H9 (cell line): ENCODE measurements around the gene CACNA1A. TPM values are rescaled to one million over a fixed set of nuclear protein-coding genes. Genes with fewer than 3 reads are reported as not detected.

Experiments
- DNase-seq: peaks from one replicate; pipeline ENCODE4 v3.0.0-alpha.2; 2017
- H2AFZ ChIP-seq: one replicate; pipeline ENCODE4 v1.6.1; 2013; ENCODE audit warnings: mild to moderate bottlenecking, low read length, control low read depth, moderate library complexity
- H2AK5ac ChIP-seq: 2 replicates; pipeline ENCODE4 v1.6.1; 2013; ENCODE audit warnings: low read length, control low read depth, mixed read lengths; ENCODE audit not compliant: insufficient read length
- H2BK120ac ChIP-seq: one replicate; pipeline ENCODE4 v1.6.1; 2013; ENCODE audit warnings: low read depth, mild to moderate bottlenecking, low read length, control low read depth, inconsistent platforms; ENCODE audit not compliant: poor library complexity, severe bottlenecking
- H2BK12ac ChIP-seq: 2 replicates; pipeline ENCODE4 v1.6.1; 2013; ENCODE audit warnings: low read length, control low read depth, mixed read lengths, low read depth; ENCODE audit not compliant: insufficient read length
- H2BK15ac ChIP-seq: 2 replicates; pipeline ENCODE4 v1.6.1; 2013; ENCODE audit warnings: low read depth, low read length, control low read depth
- H2BK20ac ChIP-seq: one replicate; pipeline ENCODE4 v1.6.1; 2013; ENCODE audit warnings: low read depth, mild to moderate bottlenecking, low read length, control low read depth, inconsistent platforms; ENCODE audit not compliant: poor library complexity, severe bottlenecking
- H2BK5ac ChIP-seq: 2 replicates; pipeline ENCODE4 v1.6.1; 2013; ENCODE audit warnings: low read length, control low read depth, mixed read lengths; ENCODE audit not compliant: insufficient read length
- H3K14ac ChIP-seq: 2 replicates; pipeline ENCODE4 v1.6.1; 2013; ENCODE audit warnings: low read length, control low read depth; ENCODE audit not compliant: insufficient read depth
- H3K18ac ChIP-seq: 2 replicates; pipeline ENCODE4 v1.6.1; 2013; ENCODE audit warnings: low read depth, mild to moderate bottlenecking, mixed read lengths, low read length, control low read depth; ENCODE audit not compliant: insufficient read length
- H3K23ac ChIP-seq: 2 replicates; pipeline ENCODE4 v1.6.1; 2013; ENCODE audit warnings: low read length, control low read depth, mixed read lengths, low read depth; ENCODE audit not compliant: insufficient read length
- H3K23me2 ChIP-seq: 2 replicates; pipeline ENCODE4 v1.6.1; 2013; ENCODE audit warnings: low read depth, mild to moderate bottlenecking, mixed read lengths, low read length, control low read depth; ENCODE audit not compliant: insufficient read length, poor library complexity, severe bottlenecking
- H3K27ac ChIP-seq: 2 replicates; pipeline ENCODE4 v1.5.1; 2013; ENCODE audit warnings: low read length, control low read depth, mixed read lengths, low read depth; ENCODE audit not compliant: insufficient read length
- H3K27me3 ChIP-seq: 2 replicates; pipeline ENCODE4 v1.6.1; 2013; ENCODE audit warnings: low read length, control low read depth, inconsistent platforms; ENCODE audit not compliant: insufficient read depth
- H3K4ac ChIP-seq: 2 replicates; pipeline ENCODE4 v1.6.1; 2013; ENCODE audit warnings: low read depth, mild to moderate bottlenecking, control low read depth, inconsistent platforms, low read length, moderate library complexity
- H3K4me1 ChIP-seq: 2 replicates; pipeline ENCODE4 v1.6.1; 2013; ENCODE audit warnings: low read length, control low read depth, inconsistent platforms; ENCODE audit not compliant: insufficient read depth
- H3K4me2 ChIP-seq: 2 replicates; pipeline ENCODE4 v1.6.1; 2013; ENCODE audit warnings: low read length, control low read depth, mixed read lengths; ENCODE audit not compliant: insufficient read length, insufficient read depth
- H3K56ac ChIP-seq: 2 replicates; pipeline ENCODE4 v1.6.1; 2013; ENCODE audit warnings: low read depth, mild to moderate bottlenecking, mixed read lengths, low read length, control low read depth; ENCODE audit not compliant: insufficient read length
- H3K79me1 ChIP-seq: 2 replicates; pipeline ENCODE4 v1.6.1; 2013; ENCODE audit warnings: low read depth, mild to moderate bottlenecking, moderate library complexity, low read length, control low read depth, inconsistent platforms; ENCODE audit not compliant: insufficient read depth, poor library complexity, severe bottlenecking
- H3K79me2 ChIP-seq: 2 replicates; pipeline ENCODE4 v1.6.1; 2013; ENCODE audit warnings: low read length, control low read depth, inconsistent platforms; ENCODE audit not compliant: insufficient read depth
- H3K9ac ChIP-seq: 2 replicates; pipeline ENCODE4 v1.6.1; 2013; ENCODE audit warnings: low read length, control low read depth, mixed read lengths; ENCODE audit not compliant: insufficient read length; ENCODE audit errors: extremely low read depth
- H3K9me3 ChIP-seq: one replicate; pipeline ENCODE4 v1.6.1; 2013; ENCODE audit warnings: low read depth, low read length, inconsistent platforms; ENCODE audit not compliant: control insufficient read depth
- H3T11ph ChIP-seq: one replicate; pipeline ENCODE4 v1.6.1; 2013; ENCODE audit warnings: mild to moderate bottlenecking, low read length, control low read depth, inconsistent platforms
- H4K20me1 ChIP-seq: one replicate; pipeline ENCODE4 v1.6.1; 2013; ENCODE audit not compliant: control insufficient read depth, insufficient read length, insufficient read depth
- H4K5ac ChIP-seq: 2 replicates; pipeline ENCODE4 v1.6.1; 2013; ENCODE audit warnings: low read depth, mild to moderate bottlenecking, mixed read lengths, low read length, control low read depth; ENCODE audit not compliant: insufficient read length
- H4K8ac ChIP-seq: replicated peaks from 2 replicates; pipeline ENCODE4 v1.6.1; 2013; ENCODE audit warnings: low read length, control low read depth, mixed read lengths, low read depth; ENCODE audit not compliant: insufficient read length
- H4K91ac ChIP-seq: 2 replicates; pipeline ENCODE4 v1.6.1; 2013; ENCODE audit warnings: low read depth, mild to moderate bottlenecking, moderate library complexity, mixed read lengths, low read length, control low read depth; ENCODE audit not compliant: insufficient read length
- H3K27ac Mint-ChIP-seq, 3 experiments: 2 replicates in 2 of 3; 3 replicates in 1 of 3; pipeline ENCODE4 v1.8.0; 2020 to 2021; ENCODE audit warnings: mixed read lengths in 3 of 3, mild to moderate bottlenecking in 1 of 3, moderate library complexity in 1 of 3
- H3K27me3 Mint-ChIP-seq: 2 replicates; pipeline ENCODE4 v1.8.0; 2021; ENCODE audit warnings: low read depth, mild to moderate bottlenecking, moderate library complexity, mixed read lengths
- H3K36me3 Mint-ChIP-seq, 3 experiments: 2 replicates in 2 of 3; 3 replicates in 1 of 3; pipeline ENCODE4 v1.8.0; 2020 to 2021; ENCODE audit warnings: low read depth in 3 of 3, mixed read lengths in 3 of 3; ENCODE audit not compliant: insufficient read depth in 1 of 3
- H3K4me1 Mint-ChIP-seq, 2 experiments: 2 replicates each; pipeline ENCODE4 v1.8.0; 2020; ENCODE audit warnings: mixed read lengths in 2 of 2
- H3K4me3 Mint-ChIP-seq, 2 experiments: 2 replicates in 1 of 2; 3 replicates in 1 of 2; pipeline ENCODE4 v1.8.0; 2020 to 2021; ENCODE audit warnings: mild to moderate bottlenecking in 2 of 2, mixed read lengths in 2 of 2, moderate library complexity in 1 of 2
- H3K9me3 Mint-ChIP-seq, 2 experiments: 2 replicates in 1 of 2; 3 replicates in 1 of 2; pipeline ENCODE4 v1.8.0; 2020; ENCODE audit warnings: mild to moderate bottlenecking in 2 of 2, mixed read lengths in 2 of 2, moderate library complexity in 1 of 2
- CTCF ChIP-seq: fragments of 200-600 bp; sonication (generic); conservative IDR thresholded peaks from 3 replicates; pipeline ENCODE4 v1.8.0; 2021; ENCODE audit warnings: antibody characterized with exemption, mild to moderate bottlenecking
- WGBS: extraction: QIAGEN DNeasy Blood & Tissue Kit; methylation state at CpG from one replicate; pipeline ENCODE4 v1.1.7; 2013; ENCODE audit warnings: missing lambda C conversion rate, low lambda C conversion rate, mixed read lengths; ENCODE audit not compliant: insufficient read length; ENCODE audit errors: extremely low coverage; 5-methylcytosine and 5-hydroxymethylcytosine counted together
- total RNA-seq: library from RNA; stranded (reverse); gene quantifications from 2 replicates; pipeline ENCODE4 v1.2.1, GENCODE V29; 2021

CACNA1A gene
- total RNA-seq, 1 experiment from 2014 or later = 8.0 TPM

GRCh38 chr19:13466697-13467096, 39.6 kb downstream of the CACNA1A start:
- no peak for TF ChIP-seq CTCF
- no peak overlapping the region for H4K5ac ChIP-seq
- H3K27me3 Mint-ChIP-seq = peaks cover 12% of the 10 kb centered on the region

More at GRCh38 chr19:13466697-13467096, 39.6 kb downstream of the CACNA1A start:
- H3K27ac Mint-ChIP-seq = no peak overlapping the region
- H3K79me1 ChIP-seq = no peaks in the 10 kb centered on the region
- no peak overlapping the region for H2AK5ac ChIP-seq
- no peaks in the 10 kb centered on the region for H4K20me1 ChIP-seq
- no peak overlapping the region for H3K14ac ChIP-seq
- no peak overlapping the region for H3K27ac ChIP-seq
- no peak overlapping the region for H2BK5ac ChIP-seq
- DNase-seq = no peak
- H3K23ac ChIP-seq = no peak overlapping the region
- H3K27me3 ChIP-seq = no peaks in the 10 kb centered on the region
- H3K36me3 Mint-ChIP-seq = no peaks in the 10 kb centered on the region
- no peak overlapping the region for H3K4me3 Mint-ChIP-seq
- no peak overlapping the region for H2BK15ac ChIP-seq
- H4K91ac ChIP-seq = no peak overlapping the region
- H3K79me2 ChIP-seq = no peaks in the 10 kb centered on the region; the same call in 1 of the 2 replicates
- no peak overlapping the region for H3K9ac ChIP-seq
- H3K9me3 ChIP-seq = no peaks in the 10 kb centered on the region
- WGBS = no CpG with 5 or more reads among the region's 5 CpGs
- H3K4me2 ChIP-seq = no peak overlapping the region
- no peak overlapping the region for H3K4ac ChIP-seq
- no peaks in the 10 kb centered on the region; a peak in 1 of 5 replicates for H3K9me3 Mint-ChIP-seq
- no peak overlapping the region for H2BK12ac ChIP-seq
- no peak overlapping the region for H4K8ac ChIP-seq
- H3K23me2 ChIP-seq = no peaks in the 10 kb centered on the region
- no peak overlapping the region for H3T11ph ChIP-seq
- H2BK120ac ChIP-seq = no peak overlapping the region
- H2AFZ ChIP-seq = no peak overlapping the region
- H3K56ac ChIP-seq = no peak overlapping the region
- H3K4me1 ChIP-seq = no peaks in the 10 kb centered on the region
- H3K18ac ChIP-seq = no peak overlapping the region
- no peak overlapping the region for H2BK20ac ChIP-seq
- H3K4me1 Mint-ChIP-seq = peaks cover 4 to 13% of the 10 kb centered on the region in 2 experiments
